HG03460 (cell line): ENCODE data around the gene CST7.
"Not testable (repeated sequence)": the region's sequence is repeated elsewhere in the genome, so short reads cannot be mapped to it uniquely, and the experiment has no call there.

Experiments used
- ATAC-seq: cut with Tn5 transposase; IDR thresholded peaks from one replicate; pipeline ENCODE4 v1.9.1; 2021; ENCODE audit not compliant: unreplicated experiment

Gene CST7

DNA sequence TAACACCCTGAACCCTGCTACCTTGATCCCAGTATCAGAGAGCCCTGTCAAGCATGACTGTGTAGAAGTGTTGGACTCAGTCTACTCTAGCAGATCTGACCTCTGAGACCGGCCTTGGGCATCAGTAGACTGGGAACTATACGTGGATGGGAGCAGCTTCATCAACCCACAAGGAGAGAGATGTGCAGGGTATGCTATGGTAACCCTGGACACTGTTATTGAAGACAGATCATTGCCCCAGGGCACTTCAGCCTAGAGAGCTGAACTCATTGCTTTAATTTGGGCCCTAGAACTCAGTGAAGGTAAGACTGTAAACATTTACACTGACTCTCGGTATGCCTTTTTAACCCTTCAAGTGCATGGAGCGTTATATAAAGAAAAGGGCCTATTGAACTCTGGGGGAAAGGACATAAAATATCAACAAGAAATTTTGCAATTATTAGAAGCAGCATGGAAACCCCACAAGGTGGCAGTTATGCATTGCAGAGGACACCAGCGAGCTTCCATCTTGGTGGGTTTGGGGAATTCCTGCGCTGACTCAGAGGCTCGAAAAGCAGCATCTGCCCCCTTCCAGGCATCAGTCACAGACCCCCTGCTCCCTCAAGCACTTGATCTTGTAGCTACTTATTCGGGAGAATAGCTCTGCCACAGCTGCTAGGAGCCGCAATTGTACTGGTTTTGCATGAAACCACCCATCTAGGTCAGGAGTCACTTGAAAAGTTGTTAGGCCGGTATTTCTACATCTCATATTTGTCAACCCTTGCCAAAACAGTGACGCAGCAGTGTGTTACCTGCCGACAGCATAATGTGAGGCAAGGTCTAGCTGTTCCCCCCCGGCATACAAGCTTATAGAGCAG, 19.0 kb upstream of the CST7 start:
- not testable (repeated sequence) for ATAC-seq

DNA sequence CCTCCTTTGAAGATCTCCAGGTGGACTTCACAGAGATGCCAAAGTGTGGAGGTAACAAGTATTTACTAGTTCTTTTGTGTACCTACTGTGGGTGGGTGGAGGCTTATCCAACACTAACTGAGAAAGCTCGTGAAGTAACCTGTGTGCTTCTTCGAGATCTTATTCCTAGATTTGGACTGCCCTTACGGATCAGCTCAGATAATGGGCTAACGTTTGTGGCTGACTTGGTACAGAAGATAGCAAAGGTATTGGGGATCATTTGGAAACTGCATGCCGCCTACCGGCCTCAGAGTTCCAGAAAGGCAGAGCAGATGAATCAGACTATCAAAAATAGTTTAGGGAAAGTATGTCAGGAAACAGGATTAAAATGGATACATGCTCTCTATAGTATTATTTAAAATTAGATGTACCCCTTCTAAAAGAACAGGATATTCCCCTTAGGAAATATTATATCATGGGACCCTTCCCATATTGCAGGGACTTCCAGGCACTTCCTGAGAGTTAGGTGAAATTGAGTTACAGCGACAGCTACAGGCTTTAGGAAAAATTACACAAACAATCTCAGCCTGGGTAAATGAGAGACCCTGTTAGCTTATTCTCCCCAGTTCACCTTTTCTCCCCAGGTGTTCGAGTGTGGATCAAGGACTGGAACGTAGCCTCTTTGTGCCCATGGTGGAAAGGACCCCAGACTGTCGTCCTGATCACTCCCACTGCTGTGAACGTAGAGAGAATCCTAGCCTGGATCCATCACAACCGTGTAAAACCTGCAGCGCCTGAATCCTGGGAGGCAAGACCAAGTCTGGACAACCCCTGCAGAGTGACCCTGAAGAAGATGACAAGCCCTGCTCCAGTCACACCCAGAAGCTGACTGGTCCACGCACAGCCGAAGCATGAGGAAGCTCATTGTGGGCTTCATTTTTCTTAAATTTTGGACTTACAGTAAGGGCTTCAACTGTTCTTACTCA, 18.1 kb upstream of the CST7 start:
- ATAC-seq, result not testable (repeated sequence)

DNA sequence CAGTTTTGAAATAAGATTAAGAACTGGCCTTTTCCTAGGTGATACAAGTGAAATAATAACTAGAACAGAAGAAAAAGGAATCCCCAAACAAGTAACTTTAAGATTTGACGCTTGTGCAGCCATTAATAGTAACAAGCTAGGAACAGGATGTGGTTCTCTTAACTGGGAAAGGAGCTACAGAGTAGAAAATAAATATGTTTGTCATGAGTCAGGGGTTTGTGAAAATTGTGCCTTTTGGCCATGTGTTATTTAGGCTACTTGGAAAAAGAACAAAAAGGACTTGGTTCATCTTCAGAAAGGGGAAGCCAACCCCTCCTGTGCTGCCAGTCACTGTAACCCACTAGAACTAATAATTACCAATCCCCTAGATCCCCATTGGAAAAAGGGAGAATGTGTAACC, 17.2 kb upstream of the CST7 start:
- not testable (repeated sequence) for ATAC-seq

DNA sequence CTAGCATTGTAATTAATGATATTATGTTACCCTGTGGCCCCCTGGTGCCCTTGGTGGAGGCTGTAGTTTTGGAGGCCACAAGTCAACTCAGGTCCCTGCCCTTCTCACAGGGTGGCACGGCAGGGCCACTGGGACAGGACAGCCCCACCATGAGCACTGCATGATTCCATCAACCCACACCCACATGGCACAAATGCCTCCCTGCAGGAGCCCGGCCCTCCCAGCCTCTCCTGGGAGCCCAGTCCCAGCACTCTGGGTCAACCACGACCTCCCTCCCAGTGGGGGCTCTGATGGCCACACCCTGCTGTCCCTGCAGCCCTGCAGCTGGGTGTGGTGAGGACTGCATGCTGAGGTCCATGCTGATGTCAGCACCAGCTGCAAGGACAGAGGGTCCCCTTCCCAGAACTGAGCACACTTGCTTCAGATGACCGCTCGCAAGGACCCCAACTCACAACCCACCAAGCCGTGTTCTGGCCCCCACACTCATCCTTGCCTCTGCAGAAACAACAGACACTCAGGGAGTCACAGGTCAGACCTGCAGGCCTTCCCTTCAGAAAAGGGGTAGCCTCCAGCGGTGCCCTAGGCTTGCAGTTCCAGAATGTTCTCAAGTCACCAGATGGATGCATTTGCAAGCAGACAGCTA, 15.7 kb upstream of the CST7 start:
- no peak for ATAC-seq

DNA sequence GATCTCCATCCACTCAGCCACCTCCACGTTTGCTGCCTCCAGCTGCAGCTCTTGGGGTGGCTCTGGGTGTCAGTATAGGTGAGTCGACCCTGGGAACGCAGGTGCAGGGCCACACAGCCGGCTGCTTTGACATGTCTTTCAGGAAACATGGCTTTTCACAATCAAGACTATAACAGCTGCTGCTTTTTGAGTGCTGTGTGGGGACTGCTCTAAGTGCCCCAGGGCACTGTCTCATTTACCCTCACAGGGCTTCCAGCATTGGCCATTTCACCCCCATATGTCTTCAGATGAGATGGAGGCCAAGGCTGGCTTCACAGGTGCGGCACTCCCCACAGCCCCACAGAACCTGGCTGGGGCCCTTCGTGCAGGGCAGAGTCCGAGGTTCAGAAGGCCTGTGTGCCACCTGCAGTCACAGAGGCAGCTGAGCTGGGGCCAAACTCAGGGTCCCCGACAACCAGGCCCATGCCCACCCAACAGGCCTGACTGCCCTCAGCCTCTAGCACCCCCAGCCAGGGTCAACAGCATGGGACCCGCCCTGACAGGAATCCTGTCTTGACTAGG, 14.9 kb upstream of the CST7 start:
- no peak for ATAC-seq

DNA sequence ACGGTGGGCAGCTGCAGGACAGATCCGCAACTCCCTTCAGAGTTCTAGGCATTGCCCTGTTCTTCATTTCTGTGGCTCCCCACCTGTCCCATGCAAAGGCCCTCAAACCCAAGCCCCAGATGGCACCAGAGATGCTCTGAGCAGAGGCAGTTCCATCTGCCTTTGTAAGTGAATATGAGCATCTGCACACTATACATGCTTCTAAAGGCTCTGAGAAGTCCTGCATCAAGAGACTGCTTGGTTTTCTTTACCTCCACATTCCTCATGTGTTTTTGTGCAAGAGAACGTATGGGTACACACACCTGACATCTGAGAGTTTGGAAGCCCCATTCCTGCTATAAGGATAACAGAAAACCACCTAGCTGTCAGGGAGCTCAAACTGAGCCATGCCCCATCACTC, 14.4 kb upstream of the CST7 start:
- ATAC-seq, result no peak

DNA sequence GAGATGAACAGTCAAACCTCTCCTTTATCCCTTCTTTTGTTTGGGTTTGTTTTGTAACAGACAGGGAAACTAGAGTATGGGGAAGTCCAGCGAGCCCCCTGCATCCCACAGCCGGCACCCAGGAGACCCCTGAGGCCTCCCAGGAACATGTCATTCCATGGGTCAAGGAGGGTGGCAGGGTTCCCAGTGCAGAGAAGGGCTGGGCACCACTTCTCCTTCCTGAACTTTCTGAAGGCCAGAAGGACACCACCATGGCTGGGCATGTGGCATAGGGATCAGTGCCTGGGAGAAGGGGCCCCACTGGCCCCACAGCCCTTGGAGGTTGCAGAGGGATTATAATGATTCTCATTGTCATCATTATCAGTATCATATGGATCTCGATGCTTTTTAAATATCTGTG, 13.9 kb upstream of the CST7 start:
- ATAC-seq, result no peak

DNA sequence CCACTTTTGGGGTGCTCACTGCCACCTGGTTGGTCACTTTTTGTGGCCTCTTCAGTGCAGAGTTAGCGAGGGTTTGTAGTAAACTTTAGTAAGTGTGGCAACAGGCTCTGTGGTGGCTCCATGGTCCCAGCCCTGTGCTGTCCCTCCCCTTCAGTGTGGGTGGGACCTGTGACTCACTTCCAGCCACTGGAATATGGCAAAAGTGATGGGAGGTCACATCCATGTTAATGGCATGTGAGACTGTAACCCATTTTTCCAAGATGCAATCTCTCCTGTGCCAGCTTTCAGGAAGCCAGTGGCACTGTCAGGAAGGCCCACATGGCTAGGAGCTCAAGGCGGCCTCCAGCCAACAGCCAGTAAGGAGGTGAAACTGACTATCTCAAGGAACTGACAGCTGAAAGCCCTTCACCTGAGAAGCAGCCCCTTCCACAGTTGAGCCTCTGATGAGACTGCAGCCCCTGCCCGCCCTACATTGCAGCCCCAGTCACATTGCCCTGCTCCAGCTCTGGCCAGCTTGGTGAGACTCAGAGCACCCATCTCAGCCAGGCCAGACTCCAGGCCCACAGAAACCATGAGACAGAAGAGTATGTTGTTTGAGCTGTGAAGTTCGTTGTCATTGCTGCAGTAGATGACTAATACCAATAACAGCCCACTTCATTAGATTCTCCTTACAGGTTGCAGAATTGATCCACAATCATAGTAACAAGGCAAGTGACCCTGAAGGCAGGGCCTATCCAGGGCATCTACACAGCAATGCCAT, 13.1 kb upstream of the CST7 start:
- ATAC-seq, result no peak

DNA sequence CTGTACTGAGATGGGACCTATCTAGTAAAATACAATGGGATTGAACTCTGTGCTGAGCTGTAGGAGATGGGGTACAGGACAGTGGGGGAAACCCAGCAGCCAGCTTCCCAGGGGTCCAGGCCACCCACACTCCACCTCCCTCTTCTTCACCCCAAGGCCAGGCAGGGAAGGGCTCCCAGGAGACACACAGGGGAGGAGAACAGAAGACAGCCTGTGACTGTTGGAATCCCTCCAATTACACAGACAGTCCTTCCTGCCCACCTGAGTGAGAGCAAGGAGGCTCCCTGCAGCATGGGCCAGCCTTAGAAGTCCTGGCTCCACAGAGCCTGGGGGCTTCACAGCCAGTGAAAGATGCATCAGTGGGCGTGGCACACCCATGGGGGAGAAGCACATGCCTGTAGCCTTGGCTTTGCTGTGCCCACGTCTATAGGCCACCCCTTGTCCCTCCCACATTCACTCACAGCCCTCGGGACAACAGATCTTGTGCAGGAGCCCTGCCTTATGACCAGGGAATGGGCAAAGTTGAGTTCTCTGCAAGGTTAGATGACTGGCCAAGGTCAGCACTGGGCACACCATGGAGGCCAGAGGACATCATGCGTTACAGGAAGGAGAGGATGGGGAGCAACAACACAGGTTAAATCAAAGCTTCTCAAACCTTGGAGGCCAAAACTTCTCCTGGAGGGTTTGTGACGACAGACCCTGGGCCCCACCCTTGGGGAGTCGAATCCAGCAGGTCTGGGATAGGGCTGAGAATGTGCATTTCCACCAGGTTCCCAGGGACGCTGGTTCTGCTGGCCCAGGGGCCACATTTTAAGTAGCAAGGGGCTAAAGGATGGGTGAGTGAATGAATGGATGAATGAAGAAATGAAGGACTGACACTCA, 12.3 kb upstream of the CST7 start:
- no peak for ATAC-seq

DNA sequence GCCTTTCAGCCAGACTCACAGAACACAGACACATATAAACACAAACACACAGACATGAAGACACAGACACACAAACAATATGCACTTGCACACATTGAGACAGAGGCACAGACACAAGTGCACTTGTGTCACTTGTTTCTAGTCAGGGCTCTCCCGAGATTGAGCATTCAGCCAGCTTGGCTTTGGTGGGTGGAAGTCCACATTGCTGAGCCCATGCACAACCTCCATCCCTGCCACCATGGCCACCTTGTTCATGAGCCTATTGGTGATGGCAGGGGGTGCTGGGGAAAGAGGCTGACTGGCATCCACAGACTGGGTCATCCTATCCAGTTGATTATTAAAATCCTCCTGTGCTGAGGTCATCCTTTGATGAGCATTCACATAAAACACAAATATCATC, 11.5 kb upstream of the CST7 start:
- no peak for ATAC-seq

DNA sequence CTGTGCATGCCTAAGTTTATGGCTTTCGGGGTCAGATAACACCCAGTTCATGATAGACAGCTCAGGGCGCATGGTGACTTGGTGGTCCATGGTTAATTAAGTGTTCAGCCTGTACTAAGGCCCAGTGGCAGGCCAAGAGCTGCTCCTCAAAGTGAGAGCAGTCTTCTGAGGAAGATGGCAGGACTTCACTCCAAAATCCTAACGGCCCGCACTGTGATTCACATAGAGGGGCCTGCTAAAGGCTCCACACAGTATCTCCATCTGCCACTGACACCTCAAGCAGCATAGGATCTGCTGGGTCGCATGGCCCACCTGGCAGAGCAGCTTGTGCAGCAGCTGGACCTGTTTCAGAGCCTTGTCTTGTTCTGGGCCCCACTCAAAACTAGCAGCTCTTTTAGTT, 10.6 kb upstream of the CST7 start:
- ATAC-seq, result no peak

DNA sequence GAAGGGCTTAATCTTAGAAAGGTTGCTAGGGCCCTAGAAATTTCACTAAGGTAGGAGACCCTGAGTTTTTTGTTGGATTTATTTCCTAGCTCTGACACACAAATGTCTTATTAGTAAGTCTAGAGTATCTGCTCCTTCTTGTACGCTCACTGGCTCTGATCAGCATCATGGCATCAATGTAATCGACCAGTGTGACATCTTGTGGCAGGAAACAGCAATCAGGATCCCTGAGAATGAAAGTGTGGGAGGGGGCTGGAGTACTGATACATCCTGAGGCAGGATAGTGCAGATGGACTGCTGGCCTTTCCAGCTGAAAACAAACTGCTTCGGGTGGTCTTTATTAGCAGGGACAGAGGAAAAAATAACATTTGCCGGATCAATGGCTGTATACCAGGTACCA, 10.0 kb upstream of the CST7 start:
- ATAC-seq, result no peak

DNA sequence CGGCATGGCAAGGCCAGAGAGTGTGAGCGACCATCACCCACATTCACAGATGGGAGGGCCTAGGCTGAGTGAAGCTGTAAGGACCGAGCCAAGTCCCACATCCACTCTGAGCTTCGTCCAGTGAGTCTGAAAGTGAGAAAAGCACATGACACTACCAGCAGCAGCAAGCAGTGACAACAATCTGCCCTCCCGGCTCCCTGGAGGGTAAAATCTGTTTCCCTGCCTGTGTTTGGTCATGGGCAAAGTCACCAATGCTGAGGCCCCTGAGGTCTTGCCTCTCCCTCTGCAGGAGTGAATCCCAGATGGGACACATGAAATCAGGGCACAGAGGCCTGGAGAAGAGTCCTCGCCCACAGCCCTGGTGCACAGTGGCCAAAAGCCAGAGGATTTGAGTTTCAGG, 6.4 kb upstream of the CST7 start:
- no peak for ATAC-seq

DNA sequence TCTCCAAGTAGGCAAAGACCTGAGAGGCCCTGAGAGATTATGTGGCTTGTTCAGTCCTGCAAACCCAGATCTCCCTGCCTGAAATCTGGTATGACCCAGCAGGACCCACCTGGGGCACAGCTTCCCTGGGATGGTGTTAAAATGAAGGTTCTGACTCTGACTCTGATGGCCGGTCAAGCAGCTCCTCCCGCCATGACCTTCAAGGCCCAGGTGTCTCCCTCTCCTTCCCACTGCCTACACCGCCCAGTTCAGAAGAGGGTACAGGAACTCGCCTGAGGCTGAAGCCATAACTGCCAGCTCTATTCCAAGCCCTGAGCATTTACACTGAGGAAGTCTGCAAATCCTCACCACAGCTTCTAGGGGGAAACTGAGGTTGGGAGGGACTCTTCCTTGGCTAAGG, 5.9 kb upstream of the CST7 start:
- no peak for ATAC-seq

DNA sequence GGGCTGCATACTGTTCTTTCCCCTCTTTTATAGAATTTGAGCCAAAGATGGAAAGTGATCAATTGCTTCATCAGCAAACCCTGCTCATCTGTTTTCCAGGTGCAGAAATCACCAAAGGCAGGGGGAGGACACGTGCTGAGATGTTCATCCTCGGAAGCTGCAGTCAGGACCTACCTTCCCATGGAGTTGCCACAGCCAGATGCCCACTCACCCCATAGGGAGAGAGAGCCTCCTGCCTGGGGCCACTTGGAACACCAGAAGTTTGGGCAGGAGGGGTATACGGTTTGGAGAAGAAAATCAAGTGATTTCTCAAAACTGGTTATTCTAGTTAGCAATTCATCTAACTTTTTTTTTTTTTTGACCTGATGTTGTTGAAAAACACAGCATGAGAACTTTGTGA, 5.3 kb upstream of the CST7 start:
- no peak for ATAC-seq

DNA sequence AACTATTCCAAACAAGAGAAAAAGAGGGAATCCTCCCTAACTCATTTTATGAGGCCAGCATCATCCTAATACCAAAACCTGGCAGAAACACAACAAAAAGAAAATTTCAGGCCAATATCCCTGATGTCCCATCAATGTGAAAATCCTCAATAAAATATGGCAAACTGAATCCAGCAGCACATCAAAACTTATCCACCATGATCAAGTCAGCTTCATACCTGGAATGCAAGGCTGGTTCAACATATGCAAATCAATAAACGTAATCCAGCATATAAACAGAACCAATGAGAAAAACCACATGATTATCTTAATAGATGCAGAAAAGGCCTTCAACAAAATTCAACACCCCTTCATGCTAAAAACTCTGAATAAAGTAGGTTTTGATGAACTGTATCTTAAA, 2.7 kb upstream of the CST7 start:
- not testable (repeated sequence) for ATAC-seq

DNA sequence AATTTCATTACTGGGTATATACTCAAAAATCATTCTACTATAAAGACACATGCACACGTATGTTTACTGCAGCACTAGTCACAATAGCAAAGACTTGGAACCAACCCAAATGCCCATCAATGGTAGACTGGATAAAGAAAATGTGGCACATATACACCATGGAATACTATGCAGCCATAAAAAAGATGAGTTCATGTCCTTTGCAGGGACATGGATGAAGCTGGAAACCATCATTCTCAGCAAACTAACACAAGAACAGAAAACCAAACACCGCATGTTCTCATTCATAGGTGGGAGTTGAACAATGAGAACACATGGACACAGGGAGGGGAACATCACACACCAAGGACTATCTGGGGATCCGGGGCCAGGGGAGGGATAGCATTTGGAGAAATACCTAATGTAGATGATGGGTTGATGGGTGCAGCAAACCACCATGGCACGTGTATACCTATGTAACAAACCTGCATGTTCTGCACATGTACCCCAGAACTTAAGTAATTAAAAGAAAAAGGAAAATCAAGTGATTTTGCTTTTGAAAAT, 602 bp upstream of the CST7 start:
- not testable (repeated sequence) for ATAC-seq

DNA sequence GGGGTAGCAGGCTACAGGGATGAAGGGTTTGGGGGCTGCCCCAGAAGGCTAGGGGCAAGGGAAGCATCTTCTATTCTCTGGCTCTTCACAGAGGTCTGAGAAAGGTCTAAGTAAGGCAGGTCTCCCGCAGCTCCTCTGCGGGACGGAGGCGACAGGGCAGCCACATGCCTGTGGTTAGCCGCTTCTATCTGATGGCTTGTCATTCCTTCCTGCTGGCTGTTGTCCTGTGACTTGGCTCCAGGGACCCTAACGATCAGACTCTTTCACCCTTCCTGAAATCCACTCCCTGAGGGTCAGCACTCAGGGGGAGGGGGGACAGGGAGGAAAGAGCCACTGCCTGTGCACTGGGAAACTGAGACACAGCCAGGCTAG, 673 bp downstream of the CST7 start:
- no peak for ATAC-seq

DNA sequence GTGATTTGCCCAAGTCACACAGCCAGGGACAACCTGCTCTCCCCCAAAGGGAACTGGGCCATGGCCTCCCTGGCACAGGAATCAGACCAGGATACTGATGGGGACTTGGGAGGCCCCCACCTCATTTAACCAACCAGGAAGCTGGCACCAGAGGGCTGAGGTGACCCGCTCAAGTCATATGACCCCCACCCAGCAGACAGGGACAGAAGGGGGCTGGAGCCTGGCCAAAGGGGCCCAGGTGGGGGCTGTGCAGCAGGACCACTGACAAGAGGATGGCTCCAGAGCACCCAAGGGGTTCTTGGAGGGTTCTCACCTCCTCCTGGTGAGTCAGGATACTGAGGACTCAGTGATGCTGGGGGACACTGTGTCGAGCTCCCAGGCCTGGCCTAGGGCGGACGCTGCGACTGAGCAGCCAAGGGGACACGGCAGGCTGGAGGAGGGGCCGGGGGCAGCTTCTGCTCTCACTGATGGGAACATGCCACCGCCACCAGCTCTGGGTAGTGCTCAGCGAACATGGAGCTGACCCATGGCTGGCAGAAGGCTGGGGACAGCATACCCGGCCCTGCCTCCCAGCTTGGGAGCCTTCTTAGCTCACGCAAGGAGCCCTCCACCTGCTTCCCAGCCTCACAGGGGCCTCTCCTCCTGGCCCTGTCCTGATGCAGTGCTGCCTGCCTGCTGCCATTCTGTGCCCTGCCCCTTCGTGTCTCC, 1.2 kb downstream of the CST7 start:
- no peak for ATAC-seq
